ENCODE results near the gene VIPR1.

VIPR1 gene

GRCh38 chr3:42520906-42521305 lies 18.5 kb downstream of the VIPR1 start:
- H3K27me3 ChIP-seq, result no peaks in the 10 kb centered on the region
- H3K36me3 ChIP-seq, result no peaks in the 10 kb centered on the region
- H3K4me1 ChIP-seq (ENCODE audit: control insufficient read depth in 1 of 2, insufficient read depth in 1 of 2, low read depth in 1 of 2, low read length in 1 of 2), result peaks cover 0 to 12% of the 10 kb centered on the region in 2 experiments
- TF ChIP-seq CTCF (IDR thresholded peaks at IDR 0.05), result no peak
- H3K4me3 ChIP-seq (ENCODE audit: low read depth in 1 of 2, low read length in 1 of 2), result no peak overlapping the region
- H3K9me3 ChIP-seq, result no peaks in the 10 kb centered on the region
- H3K27ac ChIP-seq, result no peak overlapping the region

GRCh38 chr3:42524751-42525150 lies 22.3 kb downstream of the VIPR1 start:
- TF ChIP-seq CTCF (IDR thresholded peaks at IDR 0.05), result no peak
- Histone ChIP-seq H3K9me3 (no peaks in the 10 kb centered on the region), H3K36me3 (no peaks in the 10 kb centered on the region), H3K27me3 (no peaks in the 10 kb centered on the region), H3K4me1 (ENCODE audit: control insufficient read depth in 1 of 2, insufficient read depth in 1 of 2, low read depth in 1 of 2, low read length in 1 of 2) (peaks cover 14 to 41% of the 10 kb centered on the region in 2 experiments), H3K4me3 (ENCODE audit: low read depth in 1 of 2, low read length in 1 of 2) (no peak overlapping the region), H3K27ac (no peak overlapping the region)

GRCh38 chr3:42525212-42525611 lies 22.8 kb downstream of the VIPR1 start:
- no peak for TF ChIP-seq CTCF (IDR thresholded peaks at IDR 0.05)
- no peaks in the 10 kb centered on the region for H3K27me3 ChIP-seq
- H3K9me3 ChIP-seq, result no peaks in the 10 kb centered on the region
- H3K36me3 ChIP-seq, result no peaks in the 10 kb centered on the region
- no peak overlapping the region for H3K4me3 ChIP-seq (ENCODE audit: low read depth in 1 of 2, low read length in 1 of 2)
- no peak overlapping the region for H3K27ac ChIP-seq
- peaks cover 18 to 45% of the 10 kb centered on the region in 2 experiments for H3K4me1 ChIP-seq (ENCODE audit: control insufficient read depth in 1 of 2, insufficient read depth in 1 of 2, low read depth in 1 of 2, low read length in 1 of 2)

- no peak for TF ChIP-seq CTCF (IDR thresholded peaks at IDR 0.05)
- Histone ChIP-seq H3K27ac (no peak overlapping the region), H3K4me1 (ENCODE audit: control insufficient read depth in 1 of 2, insufficient read depth in 1 of 2, low read depth in 1 of 2, low read length in 1 of 2) (peaks cover 18 to 51% of the 10 kb centered on the region in 2 experiments)
Observed at GRCh38 chr3:42525736-42526345, 23.4 kb downstream of the VIPR1 start.

GRCh38 chr3:42526616-42527367 lies 24.3 kb downstream of the VIPR1 start:
- H3K27me3 ChIP-seq, result no peaks in the 10 kb centered on the region
- no peak overlapping the region for H3K4me3 ChIP-seq (ENCODE audit: low read depth in 1 of 2, low read length in 1 of 2)
- H3K9me3 ChIP-seq, result no peaks in the 10 kb centered on the region
- H3K4me1 ChIP-seq (ENCODE audit: control insufficient read depth in 1 of 2, insufficient read depth in 1 of 2, low read depth in 1 of 2, low read length in 1 of 2), result peaks cover 18 to 51% of the 10 kb centered on the region in 2 experiments
- no peaks in the 10 kb centered on the region for H3K36me3 ChIP-seq
- no peak overlapping the region for H3K27ac ChIP-seq
- no peak for TF ChIP-seq CTCF (IDR thresholded peaks at IDR 0.05)

More at GRCh38 chr3:42525736-42526345, 23.4 kb downstream of the VIPR1 start:
- Histone ChIP-seq H3K27me3 (no peaks in the 10 kb centered on the region), H3K4me3 (ENCODE audit: low read depth in 1 of 2, low read length in 1 of 2) (no peak overlapping the region), H3K36me3 (no peaks in the 10 kb centered on the region), H3K9me3 (no peaks in the 10 kb centered on the region)
